SK-N-MC (cell line): ENCODE measurements around the gene EHD4.

Source experiments
- DNase-seq: peaks from one replicate; pipeline ENCODE4 v3.0.0-alpha.2; 2011; ENCODE audit warnings: low read depth, low spot score
- H3K27ac ChIP-seq: fragments of 200-600 bp; sonication (generic); 2 replicates; pipeline ENCODE4 v1.5.1; 2016; ENCODE audit warnings: mixed run types
- H3K36me3 ChIP-seq: fragments of 200-600 bp; sonication (generic); 2 replicates; pipeline ENCODE4 v1.6.1; 2017; ENCODE audit warnings: antibody characterized with exemption, low read length, mixed read lengths; ENCODE audit not compliant: insufficient read depth
- H3K4me3 ChIP-seq: fragments of 200-600 bp; sonication (generic); 2 replicates; pipeline ENCODE4 v1.5.1; 2016
- H3K9ac ChIP-seq: fragments of 200-600 bp; sonication (generic); 2 replicates; pipeline ENCODE4 v1.8.0; 2017; ENCODE audit warnings: mixed run types, mixed read lengths; ENCODE audit not compliant: insufficient read length
- H3K9me3 ChIP-seq: fragments of 200-600 bp; sonication (generic); 2 replicates; pipeline ENCODE4 v1.6.1; 2017; ENCODE audit warnings: low read depth, mild to moderate bottlenecking, antibody characterized with exemption, low read length, moderate library complexity, mixed read lengths
- EZH2 ChIP-seq: fragments of 200-600 bp; sonication (generic); IDR thresholded peaks from one replicate; pipeline ENCODE4 v1.6.1; 2017; ENCODE audit warnings: antibody characterized with exemption
- FOXP2 ChIP-seq: optimal IDR thresholded peaks from 2 replicates; pipeline ENCODE3; 2011; ENCODE audit warnings: mild to moderate bottlenecking, moderate library complexity; ENCODE audit not compliant: insufficient read depth; ENCODE audit errors: extremely low read length, control extremely low read depth
- POLR2AphosphoS5 ChIP-seq: IDR thresholded peaks from 2 replicates; pipeline ENCODE4 v1.6.1; 2012; ENCODE audit warnings: mild to moderate bottlenecking, low read depth, low read length, borderline replicate concordance

The EHD4 gene

GRCh38 chr15:41927536-41927935 lies 44.8 kb downstream of the EHD4 start:
- TF ChIP-seq EZH2 = no peak
- TF ChIP-seq POLR2AphosphoS5 = no peak
- no peaks in the 10 kb centered on the region for H3K36me3 ChIP-seq

DNA sequence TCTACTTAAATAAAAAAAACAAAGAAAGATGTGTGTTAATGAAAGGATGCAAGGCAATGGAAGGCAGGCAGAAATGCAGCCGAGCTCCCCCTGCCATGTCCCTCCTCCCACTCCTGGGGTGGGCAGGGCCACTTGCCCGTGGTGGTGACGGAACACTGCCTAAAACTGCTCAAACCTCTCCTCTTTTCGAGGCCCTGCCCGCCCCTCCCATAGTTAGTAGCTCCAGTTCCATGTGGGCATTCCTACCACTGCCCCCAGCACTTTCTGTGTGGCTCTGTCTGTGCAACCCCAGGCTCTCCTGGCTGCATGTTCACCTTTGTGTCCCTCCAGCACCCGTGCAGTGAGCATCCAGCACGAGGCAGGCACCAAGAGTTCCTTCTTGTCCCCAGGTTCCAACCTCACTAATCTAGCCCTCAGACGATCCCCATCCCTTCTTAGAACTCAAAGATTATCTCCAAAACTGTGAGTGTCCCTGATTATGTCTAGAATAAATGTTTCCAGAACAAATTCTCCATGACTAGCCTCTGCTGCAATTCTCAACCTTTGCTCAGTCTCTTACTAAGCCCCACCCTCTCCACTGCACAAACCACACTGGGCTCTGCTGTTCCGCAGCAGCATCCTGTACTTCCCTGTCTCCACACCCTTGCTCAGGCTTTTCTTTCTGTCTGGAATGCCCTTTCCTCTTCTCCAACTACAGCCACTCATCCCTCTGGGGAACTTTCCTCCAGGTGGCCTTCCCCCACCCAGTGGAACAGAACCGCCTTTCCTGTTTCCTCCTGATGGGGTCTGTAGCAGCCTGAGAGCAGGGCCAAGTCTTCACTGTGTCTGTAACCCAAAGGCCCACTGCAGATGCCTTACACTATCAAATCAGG lies 45.9 kb downstream of the EHD4 start:
- H3K27ac ChIP-seq = no peak overlapping the region
- no peak overlapping the region for H3K9ac ChIP-seq
- DNase-seq = no peak
- TF ChIP-seq EZH2 (no peak), FOXP2 (no peak), POLR2AphosphoS5 (no peak)
- H3K36me3 ChIP-seq = no peaks in the 10 kb centered on the region
- no peaks in the 10 kb centered on the region for H3K9me3 ChIP-seq
- no peak overlapping the region for H3K4me3 ChIP-seq

More at GRCh38 chr15:41927536-41927935, 44.8 kb downstream of the EHD4 start:
- peak; percentile 32 for DNase-seq
- Histone ChIP-seq H3K4me3 (no peak overlapping the region), H3K9ac (no peak overlapping the region), H3K27ac (peak overlapping the region; percentile 7; the same call in 1 of the 2 replicates), H3K9me3 (no peaks in the 10 kb centered on the region)

DNA sequence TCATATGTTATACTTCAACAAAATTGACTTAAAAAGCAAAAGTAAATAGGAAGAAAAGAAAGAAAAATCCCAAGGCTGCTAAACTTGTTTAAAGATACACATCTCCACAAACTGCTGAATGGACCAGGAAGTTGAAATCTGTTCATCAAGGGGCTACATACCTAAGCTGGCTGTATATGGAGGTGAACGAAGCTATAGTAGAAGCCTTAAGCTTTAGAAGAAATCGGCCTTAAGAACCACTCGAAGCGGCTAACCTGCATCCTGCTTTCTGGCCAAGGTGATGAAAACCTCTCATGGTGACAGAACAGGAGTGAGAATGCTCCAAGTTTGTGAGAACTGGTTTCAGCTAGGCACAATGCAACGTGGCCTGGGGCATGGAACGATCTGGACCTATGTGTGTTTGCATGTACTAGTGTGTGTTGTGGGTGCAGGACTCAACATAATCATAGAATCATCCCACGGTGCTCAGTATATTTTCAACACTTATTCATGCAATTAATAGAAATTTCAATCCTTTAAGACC lies 47.2 kb downstream of the EHD4 start:
- Histone ChIP-seq H3K9ac (no peak overlapping the region), H3K27ac (no peak overlapping the region), H3K9me3 (no peaks in the 10 kb centered on the region), H3K4me3 (no peak overlapping the region), H3K36me3 (no peaks in the 10 kb centered on the region)
- DNase-seq = no peak
- no peak for TF ChIP-seq EZH2
- no peak for TF ChIP-seq FOXP2
- TF ChIP-seq POLR2AphosphoS5 = no peak

- no peak for DNase-seq
- no peaks in the 10 kb centered on the region for H3K36me3 ChIP-seq
- no peaks in the 10 kb centered on the region for H3K9me3 ChIP-seq
- no peak overlapping the region for H3K9ac ChIP-seq
- no peak for TF ChIP-seq FOXP2
- TF ChIP-seq POLR2AphosphoS5 = no peak
- no peak for TF ChIP-seq EZH2
- H3K27ac ChIP-seq = no peak overlapping the region
- H3K4me3 ChIP-seq = no peak overlapping the region
Observed at GRCh38 chr15:41923401-41923997, 48.9 kb downstream of the EHD4 start.

DNA sequence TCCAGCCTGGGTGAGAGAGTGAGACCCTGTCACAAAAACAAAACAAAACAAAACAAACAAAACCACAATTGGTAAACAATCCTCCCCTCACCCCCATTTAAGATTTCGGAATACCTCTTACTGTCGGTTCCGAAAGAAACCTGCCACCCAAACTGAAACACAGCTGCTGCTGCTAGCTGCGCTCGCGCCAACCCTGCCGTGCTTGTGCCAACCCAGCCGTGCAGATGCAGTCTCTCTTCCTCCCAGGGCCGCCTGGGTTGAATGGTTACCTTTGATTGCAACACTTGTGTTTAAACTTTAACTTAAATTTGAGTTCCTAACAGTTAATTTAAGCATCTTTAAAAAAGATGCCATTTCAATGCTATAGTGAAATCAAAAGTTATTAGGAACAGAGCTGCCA lies 50.0 kb downstream of the EHD4 start:
- H3K27ac ChIP-seq = no peak overlapping the region
- no peak for DNase-seq
- no peaks in the 10 kb centered on the region for H3K9me3 ChIP-seq
- no peak overlapping the region for H3K9ac ChIP-seq
- H3K36me3 ChIP-seq = no peaks in the 10 kb centered on the region
- H3K4me3 ChIP-seq = no peak overlapping the region
- TF ChIP-seq EZH2 (no peak), FOXP2 (no peak), POLR2AphosphoS5 (no peak)

GRCh38 chr15:41921639-41922038 lies 50.7 kb downstream of the EHD4 start:
- Histone ChIP-seq H3K27ac (no peak overlapping the region), H3K36me3 (no peaks in the 10 kb centered on the region)
- TF ChIP-seq EZH2 (no peak), POLR2AphosphoS5 (no peak), FOXP2 (no peak)

GRCh38 chr15:41921167-41921566 lies 51.2 kb downstream of the EHD4 start:
- H3K9ac ChIP-seq = no peak overlapping the region
- no peaks in the 10 kb centered on the region for H3K9me3 ChIP-seq
- H3K27ac ChIP-seq = no peak overlapping the region
- DNase-seq = no peak
- H3K36me3 ChIP-seq = no peaks in the 10 kb centered on the region
- no peak overlapping the region for H3K4me3 ChIP-seq
- TF ChIP-seq EZH2 = no peak
- TF ChIP-seq POLR2AphosphoS5 = no peak
- no peak for TF ChIP-seq FOXP2

More at GRCh38 chr15:41921639-41922038, 50.7 kb downstream of the EHD4 start:
- no peak for DNase-seq
- H3K4me3 ChIP-seq = no peak overlapping the region
- H3K9ac ChIP-seq = no peak overlapping the region
- no peaks in the 10 kb centered on the region for H3K9me3 ChIP-seq

- Histone ChIP-seq H3K4me3 (no peak overlapping the region), H3K27ac (no peak overlapping the region), H3K9ac (no peak overlapping the region), H3K36me3 (no peaks in the 10 kb centered on the region), H3K9me3 (no peaks in the 10 kb centered on the region)
- TF ChIP-seq FOXP2 = no peak
- TF ChIP-seq EZH2 = no peak
- no peak for TF ChIP-seq POLR2AphosphoS5
- no peak for DNase-seq
Observed at GRCh38 chr15:41919954-41920538, 52.3 kb downstream of the EHD4 start.
